Measurements from ENCODE around the gene DLX2. TPM values are rescaled to one million over a fixed set of nuclear protein-coding genes. Genes with fewer than 3 reads are reported as not detected.
A peak's percentile ranks its signal among the peaks of the same experiment; 100 is the strongest.
"Not testable (repeated sequence)": the region's sequence is repeated elsewhere in the genome, so short reads cannot be mapped to it uniquely, and the experiment has no call there.

Gene DLX2
- total RNA-seq: not detected

GRCh38 chr2:172102391-172103359 lies at the start of gene DLX2:
DLX2 (minus strand) TSS chr2:172102900; CDS start chr2:172102538, 362 bp downstream.
- H3K4me3 ChIP-seq: peak within 1 kb of the TSS; percentile 25 to 57
- peaks cover 100% of the 10 kb centered on the region for H3K27me3 ChIP-seq
- WGBS, 2 donors (ENCODE audit: low coverage in 1 of 2): 1 to 5% methylated on average over 4 to 6 of the region's 74 CpGs
- TF ChIP-seq POLR2A (IDR thresholded peaks at IDR 0.05): no peak
- TF ChIP-seq EP300 (IDR thresholded peaks at IDR 0.05): no peak
- no peak for TF ChIP-seq POLR2AphosphoS5 (IDR thresholded peaks at IDR 0.05)
- TF ChIP-seq CTCF (IDR thresholded peaks at IDR 0.05): no peak
- ATAC-seq: peak; percentile 51
- no peaks in the 10 kb centered on the region for H3K36me3 ChIP-seq
- H3K27ac ChIP-seq: no peak within 1 kb of the TSS
- H3K4me1 ChIP-seq: peaks cover 0 to 81% (median 48%) of the 10 kb centered on the region in 3 donors
- no peaks in the 10 kb centered on the region for H3K9me3 ChIP-seq

- WGBS, 2 donors (ENCODE audit: low coverage in 1 of 2): 63 to 64% methylated on average over 9 to 11 of the region's 11 CpGs
- Histone ChIP-seq H3K4me3 (no peak overlapping the region), H3K36me3 (no peaks in the 10 kb centered on the region), H3K27ac (no peak overlapping the region), H3K4me1 (no peaks in the 10 kb centered on the region), H3K27me3 (peaks cover 11% of the 10 kb centered on the region), H3K9me3 (no peaks in the 10 kb centered on the region)
- ATAC-seq: no peak
- TF ChIP-seq POLR2A (IDR thresholded peaks at IDR 0.05) (no peak), CTCF (IDR thresholded peaks at IDR 0.05) (no peak), EP300 (IDR thresholded peaks at IDR 0.05) (no peak), POLR2AphosphoS5 (IDR thresholded peaks at IDR 0.05) (no peak)
Observed at GRCh38 chr2:172147944-172148650, 45.4 kb upstream of the DLX2 start.

- H3K36me3 ChIP-seq: no peaks in the 10 kb centered on the region
- H3K27me3 ChIP-seq: peaks cover 9% of the 10 kb centered on the region
- no peak for ATAC-seq
- TF ChIP-seq EP300 (IDR thresholded peaks at IDR 0.05): no peak
- TF ChIP-seq POLR2A (IDR thresholded peaks at IDR 0.05): no peak
- no peak for TF ChIP-seq POLR2AphosphoS5 (IDR thresholded peaks at IDR 0.05)
- no peak for TF ChIP-seq CTCF (IDR thresholded peaks at IDR 0.05)
- H3K27ac ChIP-seq: no peak overlapping the region
- H3K4me3 ChIP-seq: no peak overlapping the region
- H3K4me1 ChIP-seq: no peaks in the 10 kb centered on the region
- H3K9me3 ChIP-seq: peaks cover 0 to 19% (median 0%) of the 10 kb centered on the region in 3 donors
Observed at GRCh38 chr2:172143817-172144216, 41.1 kb upstream of the DLX2 start.

- peaks cover 0 to 19% (median 0%) of the 10 kb centered on the region in 3 donors for H3K9me3 ChIP-seq
- not testable (repeated sequence) for H3K27me3 ChIP-seq, ATAC-seq, H3K4me3 ChIP-seq, H3K4me1 ChIP-seq, H3K36me3 ChIP-seq, H3K27ac ChIP-seq
- WGBS, 2 donors (ENCODE audit: low coverage in 1 of 2): 75 to 80% methylated on average over 1 of the region's 1 CpG
Observed at GRCh38 chr2:172138727-172139126, 36.0 kb upstream of the DLX2 start.

GRCh38 chr2:172137943-172138342 lies 35.2 kb upstream of the DLX2 start:
- Histone ChIP-seq H3K9me3 (peaks cover 0 to 19% (median 0%) of the 10 kb centered on the region in 3 donors), H3K27me3 (peaks cover 4% of the 10 kb centered on the region), H3K36me3 (no peaks in the 10 kb centered on the region), H3K4me3 (no peak overlapping the region), H3K4me1 (no peaks in the 10 kb centered on the region), H3K27ac (no peak overlapping the region)
- 66 to 88% methylated on average over 2 of the region's 2 CpGs for WGBS, 2 donors (ENCODE audit: low coverage in 1 of 2)
- TF ChIP-seq CTCF (IDR thresholded peaks at IDR 0.05): no peak
- no peak for TF ChIP-seq POLR2AphosphoS5 (IDR thresholded peaks at IDR 0.05)
- TF ChIP-seq POLR2A (IDR thresholded peaks at IDR 0.05): no peak
- no peak for TF ChIP-seq EP300 (IDR thresholded peaks at IDR 0.05)
- no peak for ATAC-seq

Data from gastroesophageal sphincter (tissue), 4 donors.